Adipose tissue (tissue), 3 donors: Measurements from ENCODE around the gene MED8. TPM values are rescaled to one million over a fixed set of nuclear protein-coding genes. Genes with fewer than 3 reads are reported as not detected.

ENCODE experiments used
- H3K27ac ChIP-seq: one replicate; pipeline ENCODE4 v1.5.1; 2013; ENCODE audit warnings: low read depth, low read length
- WGBS, 3 donors: extraction: QIAGEN DNeasy Blood & Tissue Kit; methylation state at CpG; one replicate each; pipeline ENCODE4 v1.1.7; 2013; 5-methylcytosine and 5-hydroxymethylcytosine counted together
- polyA plus RNA-seq, 3 donors: library from polyadenylated mRNA; stranded (reverse); fragments of 200-250 nt; gene quantifications; one replicate each; pipeline ENCODE4 v1.2.3, GENCODE V29; 2013
- donor health status: healthy with polysubstance abuse.
- donor health status: Bipolar disorder and iron deficiency.
- donor health status: healthy.

The MED8 gene, protein sequence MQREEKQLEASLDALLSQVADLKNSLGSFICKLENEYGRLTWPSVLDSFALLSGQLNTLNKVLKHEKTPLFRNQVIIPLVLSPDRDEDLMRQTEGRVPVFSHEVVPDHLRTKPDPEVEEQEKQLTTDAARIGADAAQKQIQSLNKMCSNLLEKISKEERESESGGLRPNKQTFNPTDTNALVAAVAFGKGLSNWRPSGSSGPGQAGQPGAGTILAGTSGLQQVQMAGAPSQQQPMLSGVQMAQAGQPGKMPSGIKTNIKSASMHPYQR
- polyA plus RNA-seq = 10 to 100 TPM; 20.5 to 33.4 (median 28.6) TPM

DNA sequence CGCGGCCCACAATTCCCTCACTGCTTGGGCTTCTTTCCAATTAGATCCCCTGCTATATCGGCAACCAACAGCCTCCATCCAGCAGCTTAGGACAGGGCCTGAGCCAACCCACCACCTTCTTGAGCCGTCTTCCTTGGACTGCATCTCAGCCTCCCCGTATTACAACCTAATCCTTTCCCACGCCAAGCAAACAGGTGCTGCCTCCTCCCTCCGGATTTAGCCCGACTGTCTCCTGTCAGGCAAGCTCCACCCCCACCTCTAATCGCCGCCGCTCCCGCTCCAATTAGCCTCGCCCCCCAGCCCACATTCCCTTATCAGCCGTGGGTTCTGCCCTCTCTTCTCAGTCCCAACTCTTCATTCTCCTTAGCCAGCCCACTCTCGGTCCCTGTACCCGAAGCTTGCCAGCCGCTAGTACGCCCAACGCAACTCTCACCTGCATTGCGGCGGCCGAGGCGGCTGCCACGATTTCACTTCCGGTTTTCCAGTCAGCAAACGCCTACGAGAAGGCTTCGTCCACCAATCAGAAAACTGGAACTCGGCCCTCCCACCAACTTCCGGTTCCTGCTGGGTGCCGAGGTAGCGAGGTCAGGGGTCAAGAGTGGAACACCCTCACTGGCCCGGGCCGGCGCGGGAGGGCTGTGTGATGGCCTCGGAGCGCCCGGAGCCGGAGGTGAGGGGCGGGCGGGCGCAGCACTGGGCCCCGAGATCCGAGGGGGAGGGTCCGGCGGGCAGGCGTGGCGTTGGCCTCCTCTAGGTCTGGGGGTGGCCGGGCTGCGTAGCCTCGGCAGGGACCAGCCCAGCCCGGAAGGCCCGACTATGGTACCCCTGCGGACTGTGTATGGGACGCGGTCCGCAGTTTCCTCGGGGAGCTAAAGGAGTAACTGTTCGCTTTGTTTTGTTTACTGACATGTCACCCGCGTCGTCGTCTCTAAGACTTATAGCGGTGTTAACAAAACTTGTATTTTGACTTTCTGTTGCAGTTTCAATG is at the start of gene MED8, which contains the start of gene SZT2:
Gene MED8 (minus strand): TSS at position 475 of the 988 bp plus-strand sequence. CDS start 36 bp downstream, at position 439.
Gene SZT2 (plus strand): TSS at position 574 of the 988 bp plus-strand sequence. CDS start 70 bp downstream, at position 644.
- 0% methylated on average over 65 of the region's 65 CpGs for WGBS, 3 donors

DNA sequence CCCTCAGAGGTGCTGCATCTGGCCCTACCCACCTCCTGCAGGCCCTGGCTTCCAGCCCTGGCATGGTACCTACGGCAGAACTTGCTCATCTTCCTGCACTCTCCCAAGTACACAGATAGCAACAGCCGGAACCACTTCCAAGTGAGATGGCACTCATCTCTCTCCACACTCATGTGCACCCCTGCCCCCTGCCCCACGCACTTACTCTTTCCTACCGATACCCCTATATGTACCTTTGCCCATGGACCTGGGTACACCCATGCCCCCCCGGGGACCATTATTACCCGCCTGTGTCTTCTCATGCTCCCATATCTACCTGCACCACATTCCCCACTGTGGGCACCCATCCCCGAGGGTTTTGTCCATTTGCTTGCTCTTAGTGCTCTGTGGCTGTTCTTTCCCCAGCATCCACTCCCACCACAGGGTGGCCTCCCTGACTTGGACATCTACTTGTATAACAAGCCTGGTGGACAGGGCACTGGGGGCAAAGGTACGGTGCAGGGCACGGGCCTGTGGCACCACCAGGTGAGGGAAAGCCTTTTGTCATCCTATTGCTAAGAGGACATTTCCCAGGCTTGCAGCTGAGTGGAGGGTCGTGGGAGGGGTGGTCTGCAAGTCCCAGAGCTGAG is 49.5 kb upstream of the MED8 start:
- no peak overlapping the region for H3K27ac ChIP-seq
- 90 to 93% (median 92%) methylated on average over 10 of the region's 10 CpGs for WGBS, 3 donors

More for the DNA sequence above, at the start of gene MED8, which contains the start of gene SZT2:
- H3K27ac ChIP-seq = peak within 1 kb of the TSS; percentile 36

- 92 to 98% (median 97%) methylated on average over 8 of the region's 8 CpGs for WGBS, 3 donors
- H3K27ac ChIP-seq = no peak overlapping the region
These were observed 49.0 kb upstream of the MED8 start for GRCh38 chr1:43438576-43438952.

- 82 to 92% (median 90%) methylated on average over 3 of the region's 3 CpGs for WGBS, 3 donors
- H3K27ac ChIP-seq = no peak overlapping the region
These were observed 48.4 kb upstream of the MED8 start for GRCh38 chr1:43438006-43438405.

DNA sequence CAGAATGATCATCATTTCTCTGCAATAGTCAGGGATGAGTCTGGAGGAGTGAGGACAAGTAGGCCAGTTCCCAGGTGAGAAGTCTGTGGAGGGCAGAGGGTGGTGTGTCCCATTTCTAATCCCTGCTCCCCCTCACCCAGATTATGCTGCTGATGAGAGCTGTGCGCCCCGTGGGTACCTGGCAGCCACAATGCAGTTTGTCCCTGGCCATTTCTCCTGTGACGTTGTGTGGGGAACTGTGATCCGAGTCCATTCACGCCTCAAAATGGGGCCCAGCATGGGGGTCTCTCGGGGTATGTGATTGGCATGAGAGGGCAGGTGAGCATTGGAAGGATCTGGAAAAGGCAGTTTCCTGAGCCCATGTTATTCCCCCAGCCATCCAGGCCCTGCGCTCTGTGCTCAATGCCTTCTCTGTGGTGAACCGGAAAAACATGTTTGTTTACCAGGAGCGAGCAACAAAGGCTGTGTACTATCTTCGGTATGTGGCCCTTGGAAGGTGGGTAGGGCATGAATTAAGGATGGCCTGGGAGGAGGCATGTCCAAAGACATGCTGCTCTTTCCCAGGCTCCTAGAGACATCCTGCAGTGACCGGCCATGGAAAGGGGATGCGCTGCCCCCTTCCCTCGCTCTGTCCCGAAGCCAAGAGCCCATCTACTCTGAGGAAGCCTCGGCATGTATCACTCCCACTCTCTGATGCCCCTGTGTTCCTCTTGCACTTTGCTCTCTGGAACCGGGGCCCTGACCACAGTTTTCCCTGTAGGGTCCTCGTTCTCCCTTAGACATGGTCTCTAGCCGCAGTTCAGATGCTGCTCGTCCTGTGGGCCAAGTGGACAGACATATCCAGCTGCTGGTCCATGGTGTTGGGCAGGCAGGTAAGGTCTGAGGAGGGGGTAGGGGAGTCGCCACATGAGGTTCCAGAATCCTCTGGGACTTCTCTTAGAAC is 47.7 kb upstream of the MED8 start:
- H3K27ac ChIP-seq = no peak overlapping the region

GRCh38 chr1:43436371-43436770 is 46.8 kb upstream of the MED8 start:
- WGBS, 3 donors = 70 to 82% (median 70%) methylated on average over 3 of the region's 3 CpGs
- no peak overlapping the region for H3K27ac ChIP-seq

More for the DNA sequence above, 47.7 kb upstream of the MED8 start:
- WGBS, 3 donors = 91 to 95% (median 91%) methylated on average over 20 of the region's 20 CpGs

DNA sequence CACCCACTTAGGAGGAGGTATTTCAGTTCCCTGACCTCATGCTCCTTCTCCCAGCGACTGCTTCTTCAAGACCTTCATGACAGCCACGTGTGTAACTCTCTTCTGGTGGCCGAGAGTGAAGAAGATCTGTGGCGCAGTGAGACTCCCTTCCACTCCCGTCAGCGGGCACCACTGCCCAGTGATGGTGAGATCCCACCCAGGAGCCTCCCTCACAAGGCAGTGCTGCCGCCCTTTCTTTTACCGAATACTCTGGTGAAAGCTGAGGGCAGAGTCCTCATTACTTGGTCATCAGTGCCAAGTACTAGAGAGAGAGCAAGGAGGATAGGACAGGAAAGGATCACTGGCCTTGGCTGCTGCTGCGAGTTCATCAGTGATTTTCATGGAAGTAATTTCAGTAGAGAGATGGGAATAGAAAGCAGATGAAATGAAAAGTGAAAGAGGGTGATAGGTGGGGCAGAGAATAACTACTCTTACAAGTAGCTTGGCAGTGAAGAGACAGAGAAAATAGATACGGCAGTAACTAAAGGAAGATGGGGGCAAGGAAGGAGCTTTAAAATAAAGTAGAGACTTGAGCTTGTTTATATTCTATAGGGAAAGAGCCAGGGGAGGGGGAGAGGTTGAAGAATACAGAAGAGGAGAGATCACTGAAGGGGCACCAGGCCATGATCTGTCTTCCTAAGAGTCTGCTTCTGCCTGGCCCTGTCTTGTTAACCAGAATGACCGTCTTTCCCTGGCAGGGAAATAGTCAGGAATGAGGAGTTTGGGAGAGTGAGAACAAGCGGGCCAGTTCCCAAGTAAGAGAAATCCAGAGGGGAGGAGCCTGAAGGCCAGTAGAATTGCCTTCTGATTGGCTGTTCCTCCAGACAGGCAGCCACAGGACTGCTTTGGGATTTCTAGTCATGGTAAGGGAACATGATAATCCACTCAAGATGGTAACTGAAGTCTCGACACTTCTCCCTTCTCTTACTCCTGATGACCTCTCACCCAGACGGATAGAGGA is 45.8 kb upstream of the MED8 start:
- no peak overlapping the region for H3K27ac ChIP-seq
- WGBS, 3 donors = 68 to 81% (median 68%) methylated on average over 14 of the region's 14 CpGs

DNA sequence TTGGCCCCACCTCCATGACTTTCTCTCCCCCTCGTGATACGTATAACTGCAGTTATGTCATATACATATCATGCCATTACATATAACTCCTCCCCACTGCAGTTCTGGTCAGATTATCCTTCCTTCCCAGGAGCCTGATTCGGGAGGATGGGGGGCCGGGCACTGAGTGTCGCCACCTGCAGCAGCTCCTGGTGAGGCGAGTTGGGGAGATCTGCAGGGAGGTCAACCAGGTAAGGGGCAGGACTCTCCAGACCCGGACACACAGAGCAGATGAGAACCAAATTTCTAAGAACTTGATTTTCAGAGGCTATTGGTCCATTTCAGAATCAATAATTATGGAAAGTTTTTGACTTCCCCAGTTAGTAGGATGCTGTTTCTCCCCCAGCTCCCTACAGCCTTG is 44.7 kb upstream of the MED8 start:
- 93 to 95% (median 94%) methylated on average over 7 of the region's 7 CpGs for WGBS, 3 donors
- no peak overlapping the region for H3K27ac ChIP-seq

- 87 to 98% (median 98%) methylated on average over 5 of the region's 5 CpGs for WGBS, 3 donors
- no peak overlapping the region for H3K27ac ChIP-seq
These were observed 43.3 kb upstream of the MED8 start for GRCh38 chr1:43432907-43433306.

GRCh38 chr1:43432171-43432860 is 42.7 kb upstream of the MED8 start:
- H3K27ac ChIP-seq = no peak overlapping the region
- 91 to 94% (median 92%) methylated on average over 9 of the region's 9 CpGs for WGBS, 3 donors

DNA sequence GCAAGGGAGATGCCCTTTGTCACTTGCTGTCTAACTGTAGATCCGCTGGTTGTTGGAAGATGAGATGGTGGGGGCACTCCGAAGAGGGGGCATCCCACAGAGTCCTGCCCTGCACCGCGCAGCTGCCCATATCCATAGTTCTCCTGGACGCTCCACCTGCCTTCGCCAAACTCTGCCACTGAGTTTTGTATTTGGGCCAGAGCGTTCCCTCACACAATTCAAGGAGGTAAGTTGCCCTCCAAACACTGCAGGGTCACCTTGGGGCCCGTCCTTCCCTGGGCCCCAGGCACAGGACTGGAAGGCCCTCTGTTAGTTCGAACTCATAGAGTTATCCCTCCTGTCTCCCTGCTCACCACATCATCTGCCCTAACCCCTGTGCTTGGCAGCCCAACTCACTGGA is 42.1 kb upstream of the MED8 start:
- no peak overlapping the region for H3K27ac ChIP-seq
- 98 to 99% (median 98%) methylated on average over 9 of the region's 9 CpGs for WGBS, 3 donors

DNA sequence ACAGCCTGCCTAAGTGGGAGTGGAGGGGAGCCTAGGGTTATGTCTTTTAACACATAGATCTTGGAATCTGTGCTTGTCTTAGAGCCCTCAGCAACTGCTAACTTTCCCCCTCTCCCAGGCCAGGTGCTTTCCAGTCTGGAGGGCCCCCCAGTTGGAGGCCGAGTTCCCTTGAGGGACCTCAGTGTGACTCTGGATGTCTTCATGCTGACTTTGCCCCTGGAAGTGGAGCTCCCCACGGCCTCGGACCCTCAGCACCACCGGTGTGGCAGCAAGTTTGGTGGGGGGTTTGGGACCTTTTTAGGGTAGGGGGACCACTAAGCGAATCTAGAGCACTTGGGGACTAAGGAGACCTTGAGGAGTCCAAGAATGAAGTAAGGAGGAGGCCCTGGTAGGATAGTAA is 41.2 kb upstream of the MED8 start:
- H3K27ac ChIP-seq = no peak overlapping the region
- WGBS, 3 donors = 93 to 99% (median 94%) methylated on average over 5 of the region's 5 CpGs

- 79 to 93% (median 89%) methylated on average over 9 of the region's 9 CpGs for whole genome bisulfite sequencing, 3 donors
- H3K27ac ChIP-seq = no peak overlapping the region
These were observed 38.3 kb upstream of the MED8 start for GRCh38 chr1:43427941-43428340.

GRCh38 chr1:43427524-43427923 is 37.9 kb upstream of the MED8 start:
- WGBS, 3 donors = 70 to 91% (median 86%) methylated on average over 14 of the region's 14 CpGs
- no peak overlapping the region for H3K27ac ChIP-seq

- H3K27ac ChIP-seq = no peak overlapping the region
- WGBS, 3 donors = 87 to 97% (median 90%) methylated on average over 11 of the region's 11 CpGs
These were observed 36.6 kb upstream of the MED8 start for GRCh38 chr1:43426221-43426620.

DNA sequence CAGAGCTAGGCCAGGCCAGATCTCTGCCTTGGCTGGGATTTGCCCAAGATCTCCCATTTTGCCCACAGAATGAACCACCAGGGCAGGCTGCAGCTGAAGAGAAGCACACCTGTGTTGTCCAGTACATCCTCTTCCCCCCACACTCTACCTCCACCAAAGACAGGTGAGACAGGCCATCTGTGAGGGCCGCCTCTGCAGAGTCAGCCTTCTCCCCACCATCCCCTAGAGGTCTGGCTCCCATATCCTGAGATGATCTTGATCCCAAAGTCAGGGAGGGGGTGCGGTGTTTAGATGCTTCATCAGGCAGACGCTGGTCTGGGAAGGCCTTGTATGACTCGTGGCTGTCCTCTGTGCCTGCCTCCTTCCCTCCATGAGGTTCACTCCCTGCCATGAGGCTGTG is 35.4 kb upstream of the MED8 start:
- WGBS, 3 donors = 86 to 88% (median 87%) methylated on average over 4 of the region's 4 CpGs

More for the DNA sequence above, 35.4 kb upstream of the MED8 start:
- H3K27ac ChIP-seq = no peak overlapping the region
